Measurements from ENCODE around the gene WRAP73.

- TF ChIP-seq TAF1 (IDR thresholded peaks at IDR 0.05; ENCODE audit: low read depth), result no peak
- TF ChIP-seq MAX (IDR thresholded peaks at IDR 0.05), result no peak
- no peak for TF ChIP-seq NFIC (IDR thresholded peaks at IDR 0.05)
- no peak for TF ChIP-seq EGR1 (IDR thresholded peaks at IDR 0.05)
- TF ChIP-seq ZBTB7A (IDR thresholded peaks at IDR 0.05; ENCODE audit: low read depth), result no peak
- TF ChIP-seq TEAD4 (IDR thresholded peaks at IDR 0.05), result no peak
- TF ChIP-seq RAD21 (IDR thresholded peaks at IDR 0.05; ENCODE audit: low read depth), result no peak
- no peak for TF ChIP-seq YY1 (IDR thresholded peaks at IDR 0.05; ENCODE audit: low read depth)
Observed at GRCh38 chr1:3581296-3582036, 68.4 kb downstream of the WRAP73 start.

All from Ishikawa (cell line).